WTC11 (cell line): ENCODE measurements around the gene SPATA25. TPM values are rescaled to one million over a fixed set of nuclear protein-coding genes. Genes with fewer than 3 reads are reported as not detected.
"Not testable (repeated sequence)": the region's sequence is repeated elsewhere in the genome, so short reads cannot be mapped to it uniquely, and the experiment has no call there.

ENCODE experiments used
- ATAC-seq: fragments of 200-7000 bp; cut with Tn5 transposase; 2 replicates; pipeline ENCODE4 v1.10.0; 2021; ENCODE audit warnings: mild to moderate bottlenecking, moderate library complexity
- CTCF ChIA-PET: fragments of 300-600 bp; sonication (Branson Sonifier 250); formaldehyde crosslinking; loops from one replicate; lab custom pipeline; 2021; ENCODE audit warnings: antibody characterized with exemption; lab: Charles Lee
- POLR2A ChIA-PET: fragments of 350-600 bp; sonication (Branson Sonifier 250); formaldehyde crosslinking; loops from one replicate; lab custom pipeline; 2021; ENCODE audit warnings: antibody characterized with exemption; lab: Charles Lee
- DNase-seq: peaks from one replicate; pipeline ENCODE4 v3.0.0; 2021; ENCODE audit warnings: low spot score
- H3K27ac Mint-ChIP-seq: 2 replicates; pipeline ENCODE4 v1.8.0; 2021; ENCODE audit warnings: mixed read lengths
- H3K27me3 Mint-ChIP-seq: 2 replicates; pipeline ENCODE4 v1.8.0; 2021; ENCODE audit warnings: low read depth, mild to moderate bottlenecking, moderate library complexity, mixed read lengths
- H3K36me3 Mint-ChIP-seq: 2 replicates; pipeline ENCODE4 v1.8.0; 2021; ENCODE audit warnings: mixed read lengths
- H3K4me1 Mint-ChIP-seq: 2 replicates; pipeline ENCODE4 v1.8.0; 2022; ENCODE audit warnings: mixed read lengths
- H3K4me3 Mint-ChIP-seq: 2 replicates; pipeline ENCODE4 v1.8.0; 2021; ENCODE audit warnings: mild to moderate bottlenecking, moderate library complexity, mixed read lengths
- H3K9me3 Mint-ChIP-seq: 2 replicates; pipeline ENCODE4 v1.8.0; 2021; ENCODE audit warnings: mixed read lengths
- AFF4 ChIP-seq: sonication (generic); formaldehyde crosslinking; IDR thresholded peaks from 2 replicates; pipeline ENCODE4 v1.8.1; 2023; ENCODE audit warnings: mild to moderate bottlenecking, missing genetic modification reagents, borderline replicate concordance
- ELF4 ChIP-seq: sonication (generic); formaldehyde crosslinking; IDR thresholded peaks from 2 replicates; pipeline ENCODE4 v1.8.1; 2022; ENCODE audit warnings: low read depth, mild to moderate bottlenecking, moderate library complexity, missing genetic modification reagents
- ESRRA ChIP-seq: sonication (generic); formaldehyde crosslinking; IDR thresholded peaks from 2 replicates; pipeline ENCODE4 v1.8.1; 2022; ENCODE audit warnings: mild to moderate bottlenecking, missing genetic modification reagents, borderline replicate concordance
- ETV6 ChIP-seq: sonication (generic); formaldehyde crosslinking; IDR thresholded peaks from 2 replicates; pipeline ENCODE4 v1.8.1; 2022; ENCODE audit warnings: mild to moderate bottlenecking, missing genetic modification reagents
- FOXK1 ChIP-seq: sonication (generic); formaldehyde crosslinking; IDR thresholded peaks from 2 replicates; pipeline ENCODE4 v1.8.0; 2022; ENCODE audit warnings: mild to moderate bottlenecking, moderate library complexity, missing genetic modification reagents
- IRF1 ChIP-seq: sonication (generic); formaldehyde crosslinking; IDR thresholded peaks from 2 replicates; pipeline ENCODE4 v1.8.0; 2023; ENCODE audit warnings: missing genetic modification reagents
- IRF2 ChIP-seq: sonication (generic); formaldehyde crosslinking; IDR thresholded peaks from 2 replicates; pipeline ENCODE4 v1.8.0; 2022; ENCODE audit warnings: low read depth, missing genetic modification reagents, borderline replicate concordance
- JAZF1 ChIP-seq: fragments of 250-450 bp; sonication (Bioruptor Pico); IDR thresholded peaks from 2 replicates; pipeline ENCODE4 v1.9.0; 2021; ENCODE audit warnings: moderate library complexity, mild to moderate bottlenecking, inconsistent platforms
- KAT7 ChIP-seq: sonication (generic); formaldehyde crosslinking; IDR thresholded peaks from 2 replicates; pipeline ENCODE4 v1.8.1; 2023; ENCODE audit warnings: missing genetic modification reagents, mild to moderate bottlenecking, borderline replicate concordance
- MAX ChIP-seq: sonication (generic); formaldehyde crosslinking; IDR thresholded peaks from 2 replicates; pipeline ENCODE4 v1.8.0; 2022; ENCODE audit warnings: mild to moderate bottlenecking, missing genetic modification reagents
- MYBL2 ChIP-seq: sonication (generic); formaldehyde crosslinking; IDR thresholded peaks from 2 replicates; pipeline ENCODE4 v1.8.1; 2023; ENCODE audit warnings: mild to moderate bottlenecking, moderate library complexity, missing genetic modification reagents
- NFATC4 ChIP-seq: fragments of 250-450 bp; sonication (Bioruptor Pico); IDR thresholded peaks from 2 replicates; pipeline ENCODE4 v1.9.0; 2021; ENCODE audit warnings: mild to moderate bottlenecking
- PRDM15 ChIP-seq: sonication (generic); formaldehyde crosslinking; IDR thresholded peaks from 2 replicates; pipeline ENCODE4 v1.8.0; 2022; ENCODE audit warnings: missing genetic modification reagents
- SMAD3 ChIP-seq: sonication (generic); formaldehyde crosslinking; IDR thresholded peaks from 2 replicates; pipeline ENCODE4 v1.8.0; 2022; ENCODE audit warnings: missing genetic modification reagents, mild to moderate bottlenecking, borderline replicate concordance
- SMAD4 ChIP-seq: sonication (generic); formaldehyde crosslinking; IDR thresholded peaks from 2 replicates; pipeline ENCODE4 v1.8.0; 2022; ENCODE audit warnings: mild to moderate bottlenecking, missing genetic modification reagents
- SP1 ChIP-seq: sonication (generic); formaldehyde crosslinking; conservative IDR thresholded peaks from 2 replicates; pipeline ENCODE4 v1.8.1; 2022; ENCODE audit warnings: missing genetic modification reagents
- TCF7 ChIP-seq: sonication (generic); formaldehyde crosslinking; IDR thresholded peaks from 2 replicates; pipeline ENCODE4 v1.8.0; 2022; ENCODE audit warnings: mild to moderate bottlenecking, low read depth, missing genetic modification reagents, moderate library complexity
- ZNF396 ChIP-seq: fragments of 250-450 bp; sonication (Bioruptor Pico); IDR thresholded peaks from 2 replicates; pipeline ENCODE4 v1.8.0; 2021; ENCODE audit warnings: mild to moderate bottlenecking, moderate library complexity, borderline replicate concordance
- ZNF512 ChIP-seq: sonication (generic); formaldehyde crosslinking; IDR thresholded peaks from 2 replicates; pipeline ENCODE4 v1.8.1; 2022; ENCODE audit warnings: missing genetic modification reagents, borderline replicate concordance
- ZSCAN18 ChIP-seq: fragments of 250-450 bp; sonication (Bioruptor Pico); IDR thresholded peaks from 2 replicates; pipeline ENCODE4 v2.1.2; 2022; ENCODE audit warnings: mild to moderate bottlenecking, moderate library complexity
- total RNA-seq: library from RNA; stranded (reverse); gene quantifications from 3 replicates; pipeline ENCODE4 v1.2.3, GENCODE V29; 2021

Gene SPATA25
- total RNA-seq, 1 experiment from 2014 or later: 3.7 TPM

- TF ChIP-seq FOXK1 (CRISPR knock-in tag): no peak
- TF ChIP-seq MAX (CRISPR knock-in tag): no peak
- TF ChIP-seq ZNF396 (CRISPR knock-in tag): no peak
- no peak for TF ChIP-seq IRF2 (CRISPR knock-in tag)
- no peak for TF ChIP-seq NFATC4 (CRISPR knock-in tag)
- TF ChIP-seq SP1 (CRISPR knock-in tag): no peak
- TF ChIP-seq SMAD3 (CRISPR knock-in tag): no peak
- no peak for TF ChIP-seq AFF4
- TF ChIP-seq, all 79 proteins: peak for 0
Measured at GRCh38 chr20:45904583-45905504, 17.4 kb upstream of the SPATA25 start (continued).

DNA sequence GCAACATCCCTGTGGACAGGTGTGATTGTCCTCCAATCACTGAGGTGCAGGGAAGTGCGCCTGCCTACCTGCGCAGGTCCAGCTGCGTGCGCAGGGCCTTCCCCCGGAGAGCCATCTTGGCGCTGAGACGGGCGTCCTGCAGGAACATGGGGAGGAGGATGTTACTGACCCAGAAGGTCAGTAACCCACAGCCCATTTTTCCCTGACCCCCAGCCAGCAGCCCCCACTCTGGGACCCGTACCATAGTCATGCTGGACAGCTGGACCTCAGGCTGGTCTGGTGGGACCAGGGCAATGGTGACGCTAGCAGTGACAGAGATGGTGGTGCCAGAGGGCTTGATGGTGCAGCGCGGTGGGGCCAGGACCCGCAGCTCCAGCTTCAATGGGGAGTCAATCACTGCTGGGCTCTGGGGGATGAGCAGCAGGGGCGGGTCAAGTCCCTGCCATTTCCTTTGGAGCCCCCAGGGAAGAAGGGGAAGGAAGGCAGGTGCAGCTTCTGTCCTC lies 14.8 kb upstream of the SPATA25 start:
- Mint-ChIP-seq H3K4me1 (no peaks in the 10 kb centered on the region), H3K27ac (no peak overlapping the region), H3K36me3 (peaks cover 61% of the 10 kb centered on the region), H3K27me3 (no peaks in the 10 kb centered on the region), H3K4me3 (no peak overlapping the region), H3K9me3 (no peaks in the 10 kb centered on the region)
- ATAC-seq (no peak), DNase-seq (no peak)
- ChIA-PET POLR2A (interaction anchor here (0.7 kb wide), 1 partner anchor 21 kb away, joined by 7 read pairs; no protein-coding TSS in a partner anchor), CTCF (interaction anchor here (0.6 to 1.2 kb wide), 2 partner anchors 12 to 22 kb away, joined by 3 to 4 read pairs; partner anchors contain the start of gene NEURL2)
- TF ChIP-seq KAT7 (CRISPR knock-in tag) (no peak), TCF7 (CRISPR knock-in tag) (no peak), ESRRA (no peak), MYBL2 (no peak), IRF1 (CRISPR knock-in tag) (no peak), SMAD4 (CRISPR knock-in tag) (no peak), ELF4 (CRISPR knock-in tag) (no peak), MAX (CRISPR knock-in tag) (no peak), ZSCAN18 (CRISPR knock-in tag) (no peak), NFATC4 (CRISPR knock-in tag) (no peak), PRDM15 (no peak), ZNF512 (CRISPR knock-in tag) (no peak), ETV6 (CRISPR knock-in tag) (no peak), JAZF1 (CRISPR knock-in tag) (no peak), IRF2 (CRISPR knock-in tag) (no peak)

DNA sequence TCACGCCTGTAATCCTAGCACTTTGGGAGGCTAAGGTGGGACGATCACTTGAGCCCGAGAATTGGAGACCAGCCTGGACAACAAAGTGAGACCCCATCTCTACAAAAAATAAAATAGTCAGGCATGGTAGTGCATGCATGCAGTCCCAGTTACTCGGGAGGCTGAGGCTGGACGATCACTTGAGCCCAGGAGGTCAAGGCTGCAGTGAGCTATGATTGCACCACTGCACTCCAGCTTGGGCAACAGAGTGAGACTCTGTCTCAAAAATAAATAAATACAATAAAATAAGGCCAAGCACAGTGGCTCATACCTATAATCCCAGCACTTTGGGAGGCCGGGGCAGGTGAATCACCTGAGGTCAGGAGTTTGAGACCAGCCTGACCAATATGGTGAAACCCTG lies 13.9 kb upstream of the SPATA25 start:
- H3K4me3 Mint-ChIP-seq, ATAC-seq, POLR2A ChIA-PET, H3K4me1 Mint-ChIP-seq, H3K27ac Mint-ChIP-seq, DNase-seq, H3K27me3 Mint-ChIP-seq, H3K9me3 Mint-ChIP-seq: not testable (repeated sequence)
- H3K36me3 Mint-ChIP-seq: peaks cover 62% of the 10 kb centered on the region
- CTCF ChIA-PET: interaction anchor here (1.2 kb wide), 1 partner anchor 11 kb away, joined by 4 read pairs; the partner anchor contains the start of gene NEURL2
